Activated naive CD8-positive, alpha-beta T cell treated with anti-CD3 and anti-CD28 coated beads for 36 hours (primary cell): ENCODE results near the gene ZNF132. TPM values are rescaled to one million over a fixed set of nuclear protein-coding genes. Genes with fewer than 3 reads are reported as not detected.
A peak's percentile ranks its signal among the peaks of the same experiment; 100 is the strongest.
"Not testable (repeated sequence)": the region's sequence is repeated elsewhere in the genome, so short reads cannot be mapped to it uniquely, and the experiment has no call there.

Experiments
- DNase-seq: peaks from one replicate; pipeline ENCODE4 v3.0.0; 2021
- H3K27ac Mint-ChIP-seq: one replicate; pipeline ENCODE4 v1.8.0; 2022; ENCODE audit warnings: mild to moderate bottlenecking, moderate library complexity, mixed read lengths
- H3K27me3 Mint-ChIP-seq: one replicate; pipeline ENCODE4 v1.8.0; 2022; ENCODE audit warnings: mild to moderate bottlenecking, mixed read lengths
- H3K36me3 Mint-ChIP-seq: one replicate; pipeline ENCODE4 v1.8.0; 2021; ENCODE audit warnings: mild to moderate bottlenecking, mixed read lengths
- H3K4me1 Mint-ChIP-seq: one replicate; pipeline ENCODE4 v1.8.0; 2021; ENCODE audit warnings: mixed read lengths
- H3K4me3 Mint-ChIP-seq: one replicate; pipeline ENCODE4 v1.8.0; 2022; ENCODE audit warnings: mild to moderate bottlenecking, moderate library complexity, mixed read lengths
- H3K9me3 Mint-ChIP-seq: one replicate; pipeline ENCODE4 v1.8.0; 2022; ENCODE audit warnings: mixed read lengths
- total RNA-seq, 2 experiments: library from RNA; stranded (reverse); gene quantifications; one replicate each; pipeline ENCODE4 v1.2.3, GENCODE V29; 2021

ZNF132 gene
- 1 to 10 TPM; 4.3 TPM for total RNA-seq

GRCh38 chr19:58439576-58440554, at the start of gene ZNF132:
Gene ZNF132, minus strand, starts transcription at chr19:58440153. Its CDS starts 332 bp downstream, at chr19:58439821.
- Mint-ChIP-seq H3K36me3 (peaks cover 53% of the 10 kb centered on the region), H3K27ac (peak within 1 kb of the TSS; percentile 94), H3K4me1 (peaks cover 22% of the 10 kb centered on the region), H3K4me3 (peak within 1 kb of the TSS; percentile 92), H3K27me3 (no peaks in the 10 kb centered on the region), H3K9me3 (peaks cover 45% of the 10 kb centered on the region)
- DNase-seq = peak; percentile 94

GRCh38 chr19:58484349-58484748, 44.4 kb upstream of the ZNF132 start:
- H3K27ac Mint-ChIP-seq = not testable (repeated sequence)

DNA sequence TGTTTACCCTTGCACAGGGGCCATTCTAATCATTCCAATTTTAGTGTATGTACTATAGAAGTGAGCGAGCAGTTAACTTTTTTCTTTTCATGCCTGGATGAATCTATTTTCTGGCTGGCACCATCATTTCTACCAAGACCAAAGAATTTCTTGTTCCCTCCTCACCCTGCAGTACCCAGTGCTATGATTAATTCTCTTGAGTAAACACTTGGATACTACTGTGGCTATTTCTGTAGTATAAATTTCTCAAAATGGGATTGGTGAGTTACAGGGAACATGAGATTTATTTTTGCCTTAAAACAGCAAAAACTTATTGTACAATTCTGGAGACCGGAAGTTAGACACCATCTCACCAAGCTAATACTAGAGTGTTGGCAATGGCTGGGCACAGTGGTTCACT, 43.8 kb upstream of the ZNF132 start:
- Mint-ChIP-seq H3K27ac (no peak overlapping the region), H3K4me3 (no peak overlapping the region), H3K4me1 (peaks cover under 1% of the 10 kb centered on the region), H3K9me3 (no peaks in the 10 kb centered on the region), H3K36me3 (peaks cover 2% of the 10 kb centered on the region), H3K27me3 (no peaks in the 10 kb centered on the region)
- no peak for DNase-seq

More at GRCh38 chr19:58484349-58484748, 44.4 kb upstream of the ZNF132 start:
- H3K36me3 Mint-ChIP-seq, H3K4me3 Mint-ChIP-seq, H3K9me3 Mint-ChIP-seq, H3K27me3 Mint-ChIP-seq, H3K4me1 Mint-ChIP-seq, DNase-seq: not testable (repeated sequence)

GRCh38 chr19:58482372-58482771, 42.4 kb upstream of the ZNF132 start:
- Mint-ChIP-seq H3K4me3 (no peak overlapping the region), H3K27me3 (no peaks in the 10 kb centered on the region), H3K4me1 (peaks cover 1% of the 10 kb centered on the region), H3K27ac (no peak overlapping the region), H3K36me3 (peaks cover 2% of the 10 kb centered on the region), H3K9me3 (no peaks in the 10 kb centered on the region)
- DNase-seq = no peak

DNA sequence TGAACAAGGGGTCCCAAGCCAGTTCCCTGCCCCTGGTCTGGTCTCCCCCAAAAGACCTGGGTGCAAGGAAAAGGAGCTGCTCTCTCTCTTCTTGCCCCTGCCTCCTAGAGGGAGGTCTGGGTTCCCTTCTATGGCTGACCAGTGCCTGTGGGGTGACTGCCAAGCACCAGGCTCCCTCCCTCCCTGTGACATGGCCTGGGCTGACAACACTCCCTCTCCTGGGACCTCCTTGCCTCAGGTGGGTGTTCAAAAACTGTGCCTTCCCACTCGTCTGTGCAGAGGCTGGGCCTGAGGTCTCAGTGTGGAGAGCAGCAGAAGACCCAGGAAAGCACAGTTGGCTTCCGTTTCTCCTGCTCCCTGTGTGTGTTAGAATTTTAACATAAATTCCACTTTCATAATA, 40.9 kb upstream of the ZNF132 start:
- no peak for DNase-seq
- H3K36me3 Mint-ChIP-seq = peaks cover 2% of the 10 kb centered on the region
- no peaks in the 10 kb centered on the region for H3K27me3 Mint-ChIP-seq
- H3K4me1 Mint-ChIP-seq = peaks cover 6% of the 10 kb centered on the region
- H3K9me3 Mint-ChIP-seq = no peaks in the 10 kb centered on the region
- no peak overlapping the region for H3K27ac Mint-ChIP-seq
- H3K4me3 Mint-ChIP-seq = no peak overlapping the region

DNA sequence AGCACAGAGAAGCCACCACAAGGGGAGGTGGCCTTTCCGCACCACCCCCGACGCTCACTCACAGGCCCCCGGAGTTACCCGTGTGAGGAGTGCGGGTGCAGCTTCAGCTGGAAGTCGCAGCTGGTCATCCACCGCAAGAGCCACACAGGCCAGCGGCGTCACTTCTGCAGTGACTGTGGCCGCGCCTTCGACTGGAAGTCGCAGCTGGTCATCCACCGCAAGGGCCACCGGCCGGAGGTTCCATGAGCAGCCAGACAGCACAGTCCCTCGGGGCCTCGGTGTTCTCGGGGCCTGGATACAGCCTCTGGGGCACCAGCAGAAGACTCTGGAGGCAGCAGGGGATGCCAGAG, 40.5 kb upstream of the ZNF132 start:
- Mint-ChIP-seq H3K4me1 (peaks cover 6% of the 10 kb centered on the region), H3K9me3 (no peaks in the 10 kb centered on the region), H3K36me3 (peaks cover 2% of the 10 kb centered on the region), H3K4me3 (no peak overlapping the region), H3K27me3 (no peaks in the 10 kb centered on the region), H3K27ac (no peak overlapping the region)
- no peak for DNase-seq

DNA sequence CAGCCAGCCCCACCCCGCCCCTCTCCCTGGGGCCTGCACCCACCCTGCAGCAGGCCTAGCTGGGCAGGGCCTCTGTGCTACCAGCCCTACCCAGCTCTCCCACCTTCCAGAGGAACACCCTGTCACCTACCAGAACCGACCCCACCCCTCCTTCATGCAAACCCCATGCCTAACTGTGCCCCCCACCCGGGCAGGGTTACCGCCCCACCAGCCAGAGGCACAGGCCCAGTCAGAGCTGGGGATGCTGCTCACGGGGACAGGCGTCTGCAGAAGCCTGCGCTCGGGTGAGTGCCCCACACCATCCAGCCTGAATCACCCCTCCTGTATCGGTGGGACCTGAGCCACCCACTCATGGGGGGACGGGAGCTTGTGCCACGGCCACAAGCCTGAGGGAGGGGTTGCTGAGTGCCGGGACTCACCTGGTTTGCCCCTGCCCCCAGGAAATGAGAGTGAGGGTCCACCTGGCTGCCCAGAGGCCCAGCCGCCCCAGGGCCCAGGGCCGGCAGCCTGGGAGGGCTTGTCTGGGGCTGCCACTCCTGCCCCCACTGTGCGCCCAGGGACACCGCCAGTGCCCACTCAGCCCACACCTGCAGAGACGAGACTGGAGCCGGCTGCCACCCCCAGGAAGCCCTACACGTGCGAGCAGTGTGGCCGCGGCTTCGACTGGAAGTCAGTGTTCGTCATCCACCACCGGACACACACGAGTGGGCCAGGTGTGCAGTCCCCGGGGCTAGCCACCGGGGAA, 40.0 kb upstream of the ZNF132 start:
- Mint-ChIP-seq H3K9me3 (no peaks in the 10 kb centered on the region), H3K27me3 (no peaks in the 10 kb centered on the region), H3K36me3 (peaks cover 2% of the 10 kb centered on the region), H3K4me1 (peaks cover 10% of the 10 kb centered on the region), H3K4me3 (no peak overlapping the region), H3K27ac (no peak overlapping the region)
- DNase-seq = no peak

GRCh38 chr19:58479303-58479702, 39.4 kb upstream of the ZNF132 start:
- peaks cover 15% of the 10 kb centered on the region for H3K4me1 Mint-ChIP-seq
- no peak for DNase-seq
- peaks cover 2% of the 10 kb centered on the region for H3K36me3 Mint-ChIP-seq
- no peaks in the 10 kb centered on the region for H3K27me3 Mint-ChIP-seq
- H3K9me3 Mint-ChIP-seq = no peaks in the 10 kb centered on the region
- no peak overlapping the region for H3K4me3 Mint-ChIP-seq
- H3K27ac Mint-ChIP-seq = peak overlapping the region; percentile 26

DNA sequence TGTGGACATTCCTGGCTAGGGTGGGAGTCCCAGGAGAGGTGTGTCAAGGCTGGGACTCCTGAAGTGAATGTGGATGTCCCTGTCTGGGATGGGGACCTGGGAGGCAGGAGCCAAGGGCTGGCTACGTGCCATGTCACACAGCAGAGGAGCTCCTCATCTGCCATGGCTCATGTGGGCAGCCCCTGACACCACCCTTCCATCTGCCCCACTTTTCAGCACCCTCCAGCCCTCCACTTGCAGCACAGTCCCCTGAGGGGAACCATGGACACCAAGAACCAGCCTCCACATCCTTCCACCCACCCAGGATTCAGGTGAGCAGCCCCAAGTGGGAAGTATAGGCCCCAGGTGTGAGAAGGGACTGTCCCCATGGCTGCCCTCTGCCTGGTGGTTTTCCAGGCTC, 37.9 kb upstream of the ZNF132 start:
- DNase-seq = no peak
- no peaks in the 10 kb centered on the region for H3K9me3 Mint-ChIP-seq
- H3K4me1 Mint-ChIP-seq = peaks cover 22% of the 10 kb centered on the region
- no peak overlapping the region for H3K27ac Mint-ChIP-seq
- peak overlapping the region; percentile 4 for H3K4me3 Mint-ChIP-seq
- peaks cover 4% of the 10 kb centered on the region for H3K36me3 Mint-ChIP-seq
- no peaks in the 10 kb centered on the region for H3K27me3 Mint-ChIP-seq

GRCh38 chr19:58477130-58477529, 37.2 kb upstream of the ZNF132 start:
- peaks cover 7% of the 10 kb centered on the region for H3K36me3 Mint-ChIP-seq
- H3K27me3 Mint-ChIP-seq = no peaks in the 10 kb centered on the region
- no peaks in the 10 kb centered on the region for H3K9me3 Mint-ChIP-seq
- DNase-seq = no peak
- H3K4me3 Mint-ChIP-seq = peak overlapping the region; percentile 87
- peaks cover 22% of the 10 kb centered on the region for H3K4me1 Mint-ChIP-seq
- peak overlapping the region; percentile 93 for H3K27ac Mint-ChIP-seq

GRCh38 chr19:58476498-58477015, 36.6 kb upstream of the ZNF132 start:
- peaks cover 7% of the 10 kb centered on the region for H3K36me3 Mint-ChIP-seq
- no peaks in the 10 kb centered on the region for H3K27me3 Mint-ChIP-seq
- peak overlapping the region; percentile 87 for H3K4me3 Mint-ChIP-seq
- H3K4me1 Mint-ChIP-seq = peaks cover 22% of the 10 kb centered on the region
- peak; percentile 25 for DNase-seq
- peak overlapping the region; percentile 93 for H3K27ac Mint-ChIP-seq
- H3K9me3 Mint-ChIP-seq = no peaks in the 10 kb centered on the region

DNA sequence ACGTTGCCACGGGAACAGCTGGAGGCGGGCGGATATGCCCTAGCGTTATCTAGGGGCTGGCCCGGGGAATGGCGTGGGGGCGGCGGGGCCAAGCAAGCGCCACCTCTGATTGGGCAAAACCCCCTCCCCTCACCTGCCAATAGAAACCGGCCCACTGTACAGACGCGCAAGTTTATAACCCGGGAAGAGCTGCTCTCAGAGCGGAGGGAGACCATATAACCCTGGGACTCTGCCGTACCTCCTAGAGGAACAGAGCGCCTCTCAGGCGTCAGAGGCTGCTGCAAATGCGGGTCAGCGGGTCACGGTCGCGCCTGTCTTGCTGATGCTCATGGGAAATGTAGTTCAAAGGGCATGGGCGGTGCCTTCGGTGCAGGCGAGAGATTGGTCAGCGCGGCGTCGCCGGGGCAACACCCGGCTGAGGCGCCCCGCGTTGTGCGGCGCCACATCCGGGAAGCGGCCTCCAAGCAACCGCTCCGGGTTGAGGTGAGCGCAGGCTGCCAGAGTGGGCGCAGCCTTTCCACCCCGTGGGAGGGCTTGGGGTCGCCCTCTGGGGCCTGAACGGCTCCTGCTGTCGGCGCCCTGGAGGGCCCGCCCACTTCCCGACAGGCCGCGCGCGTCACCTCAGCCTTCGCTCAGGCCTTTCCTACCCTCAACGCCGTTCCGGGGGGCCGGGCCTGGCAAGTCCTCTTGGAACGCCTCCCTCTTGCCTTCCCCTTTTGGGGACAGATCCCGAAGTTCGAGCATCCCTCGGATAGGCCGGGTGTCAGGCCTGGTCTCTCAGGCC, 36.0 kb upstream of the ZNF132 start, which contains the start of gene ZNF446:
TSS of gene ZNF446 (plus strand) at position 639 of the 784 bp plus-strand sequence. CDS start 867 bp downstream, outside the sequence.
- DNase-seq = peak; percentile 99
- Mint-ChIP-seq H3K27me3 (no peaks in the 10 kb centered on the region), H3K36me3 (peaks cover 7% of the 10 kb centered on the region), H3K4me1 (peaks cover 22% of the 10 kb centered on the region), H3K27ac (peak within 1 kb of the TSS; percentile 98), H3K9me3 (no peaks in the 10 kb centered on the region), H3K4me3 (peak within 1 kb of the TSS; percentile 87)

- DNase-seq = no peak
- H3K4me1 Mint-ChIP-seq = peaks cover 22% of the 10 kb centered on the region
- H3K27ac Mint-ChIP-seq = peak overlapping the region; percentile 98
- H3K27me3 Mint-ChIP-seq = no peaks in the 10 kb centered on the region
- no peaks in the 10 kb centered on the region for H3K9me3 Mint-ChIP-seq
- peaks cover 7% of the 10 kb centered on the region for H3K36me3 Mint-ChIP-seq
- H3K4me3 Mint-ChIP-seq = peak overlapping the region; percentile 87
These were observed 35.2 kb upstream of the ZNF132 start for GRCh38 chr19:58474997-58475713.
